HG02884 (cell line): ENCODE data around the gene SLC38A9.
"Not testable (repeated sequence)": the region's sequence is repeated elsewhere in the genome, so short reads cannot be mapped to it uniquely, and the experiment has no call there.

ENCODE experiments used
- ATAC-seq: cut with Tn5 transposase; IDR thresholded peaks from one replicate; pipeline ENCODE4 v1.9.1; 2021; ENCODE audit warnings: mild to moderate bottlenecking, moderate library complexity; ENCODE audit not compliant: unreplicated experiment

The SLC38A9 gene

DNA sequence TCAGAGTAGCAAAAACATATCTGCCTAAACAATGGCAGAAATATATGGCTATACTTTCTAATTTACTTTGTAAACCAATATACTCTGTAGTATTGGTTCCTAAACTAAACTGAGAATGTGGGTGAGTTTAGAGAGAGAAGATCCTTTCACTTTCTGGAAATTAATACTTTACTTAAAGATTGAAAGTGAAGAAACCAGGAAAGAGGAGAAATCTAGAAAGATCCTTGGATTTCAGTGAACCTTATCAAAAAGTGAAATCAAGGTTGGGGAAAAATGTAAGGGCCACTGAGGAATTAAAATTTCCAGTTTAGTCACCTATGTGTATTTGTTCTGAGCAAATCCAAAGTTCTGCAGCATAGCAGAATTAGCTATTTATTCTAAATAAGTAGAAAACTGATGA is 5.9 kb downstream of the SLC38A9 start:
- no peak for ATAC-seq

- no peak for ATAC-seq
Observed at GRCh38 chr5:55702598-55703345, 9.4 kb downstream of the SLC38A9 start.

GRCh38 chr5:55701462-55702103 is 10.5 kb downstream of the SLC38A9 start:
- ATAC-seq = no peak

DNA sequence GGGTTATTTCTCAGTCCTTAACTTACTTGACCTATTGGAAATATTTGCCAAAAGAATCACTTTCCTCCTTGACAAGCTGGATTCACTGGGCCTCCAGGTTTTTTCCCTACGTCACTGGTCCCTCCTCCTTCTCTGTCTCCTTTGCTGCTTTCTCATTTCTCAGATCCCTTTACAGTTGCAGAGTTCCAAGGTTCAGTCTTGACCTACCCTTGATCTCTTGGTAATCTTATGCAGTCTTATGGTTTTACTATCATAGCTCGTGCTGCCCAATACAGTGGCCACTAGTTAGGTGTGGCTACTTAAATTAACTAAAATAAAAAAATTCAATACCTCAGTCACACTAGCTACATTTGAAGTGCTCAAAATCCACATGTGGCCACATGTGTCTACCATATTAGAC is 11.4 kb downstream of the SLC38A9 start:
- no peak for ATAC-seq

GRCh38 chr5:55699041-55699688 is 13.0 kb downstream of the SLC38A9 start:
- ATAC-seq = peak; percentile 58

DNA sequence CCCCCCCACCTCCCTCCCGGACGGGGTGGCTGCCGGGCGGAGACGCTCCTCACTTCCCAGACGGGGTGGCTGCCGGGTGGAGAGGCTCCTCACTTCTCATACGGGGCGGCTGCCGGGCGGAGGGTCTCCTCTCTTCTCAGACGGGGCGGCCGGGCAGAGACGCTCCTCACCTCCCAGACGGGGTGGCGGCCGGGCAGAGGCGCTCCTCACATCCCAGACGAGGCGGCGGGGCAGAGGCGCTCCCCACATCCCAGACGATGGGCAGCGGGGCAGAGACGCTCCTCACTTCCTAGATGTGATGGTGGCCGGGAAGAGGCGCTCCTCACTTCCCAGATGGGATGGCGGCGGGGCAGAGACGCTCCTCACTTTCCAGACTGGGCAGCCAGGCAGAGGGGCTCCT is 15.4 kb downstream of the SLC38A9 start:
- ATAC-seq = not testable (repeated sequence)

DNA sequence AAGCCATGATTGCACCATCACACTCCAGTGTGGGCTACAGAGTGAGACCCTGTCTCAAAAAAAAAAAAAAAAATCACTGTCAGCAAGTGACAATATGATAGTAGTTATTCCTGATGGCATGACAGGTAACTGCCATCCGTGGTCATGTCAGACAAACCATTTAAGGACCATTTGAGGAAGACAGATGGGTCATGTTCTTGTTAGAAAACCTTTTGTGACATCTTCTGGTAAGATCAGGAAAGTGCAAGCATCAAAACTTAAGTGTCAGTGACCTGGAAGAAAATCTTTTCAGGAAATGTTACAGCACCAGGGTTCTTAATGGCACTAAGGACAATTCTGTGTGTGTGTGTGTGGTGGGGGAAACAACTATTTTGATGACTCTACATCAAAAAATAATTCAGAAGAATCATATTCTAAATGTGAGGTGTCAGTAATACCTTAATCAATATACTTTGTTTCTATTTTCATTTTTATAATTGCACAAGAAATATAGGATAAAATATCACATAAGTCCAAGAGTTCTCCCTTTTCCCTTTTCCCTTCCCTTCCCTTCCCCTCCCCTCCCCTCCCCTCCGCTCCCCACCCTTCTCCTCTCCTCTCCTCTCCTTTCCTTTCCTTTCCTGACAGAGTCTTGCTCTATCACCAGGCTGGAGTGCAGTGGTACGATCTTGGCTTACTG is 17.8 kb downstream of the SLC38A9 start:
- no peak for ATAC-seq

- no peak for ATAC-seq
Observed at GRCh38 chr5:55692509-55692908, 19.6 kb downstream of the SLC38A9 start.

DNA sequence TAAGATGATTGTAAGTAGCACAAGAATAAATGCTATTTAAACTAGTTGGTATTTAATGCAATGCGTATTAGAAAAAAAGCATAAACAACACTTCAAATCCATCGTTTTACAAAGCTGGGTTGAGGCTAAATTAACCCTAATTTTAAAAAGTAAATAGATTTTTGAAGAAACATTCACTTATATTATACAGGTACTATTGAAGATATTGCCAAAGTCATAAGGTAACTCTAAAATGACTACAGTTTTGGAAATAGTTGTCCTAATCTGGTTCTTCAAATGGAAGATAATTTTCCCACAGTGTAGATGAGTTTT is 20.1 kb downstream of the SLC38A9 start:
- no peak for ATAC-seq

DNA sequence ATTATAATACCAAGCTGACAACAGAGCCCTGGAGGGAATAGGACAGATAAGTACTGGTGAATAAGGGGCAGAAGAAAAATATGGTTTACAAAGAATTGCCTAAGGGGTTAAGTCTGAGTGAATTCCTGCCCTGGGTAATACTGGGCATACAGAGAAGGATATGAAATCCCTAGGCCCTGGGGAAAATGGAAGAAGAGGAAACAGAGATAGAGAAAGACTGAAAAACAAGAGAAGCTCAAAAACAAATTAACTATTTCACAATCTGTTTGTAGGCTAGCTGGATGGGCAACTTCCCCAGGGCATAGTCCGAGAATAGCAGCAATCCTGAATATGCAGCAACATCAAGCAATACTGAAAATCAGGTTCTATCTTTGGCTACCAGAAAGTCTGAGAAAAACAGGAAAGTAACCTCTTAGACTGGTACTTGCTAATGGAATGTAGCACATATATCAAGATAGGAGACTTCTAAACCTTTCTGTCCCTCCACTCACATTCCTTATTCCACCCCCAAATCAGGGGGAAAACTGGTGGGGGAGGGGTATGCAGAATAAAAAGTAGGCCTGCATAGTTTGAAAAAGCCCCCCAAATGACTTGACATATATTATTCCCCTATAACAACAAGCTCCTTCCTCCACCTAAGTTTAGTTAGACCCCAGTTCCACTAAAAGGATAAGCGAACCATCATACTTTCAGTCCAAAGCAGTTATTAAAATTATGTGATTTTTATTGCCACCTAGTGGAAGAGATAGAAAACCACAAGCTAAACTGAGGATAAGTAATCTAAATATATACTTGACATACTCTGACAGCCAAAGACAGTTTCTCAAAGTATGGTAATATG is 20.6 kb downstream of the SLC38A9 start:
- no peak for ATAC-seq

DNA sequence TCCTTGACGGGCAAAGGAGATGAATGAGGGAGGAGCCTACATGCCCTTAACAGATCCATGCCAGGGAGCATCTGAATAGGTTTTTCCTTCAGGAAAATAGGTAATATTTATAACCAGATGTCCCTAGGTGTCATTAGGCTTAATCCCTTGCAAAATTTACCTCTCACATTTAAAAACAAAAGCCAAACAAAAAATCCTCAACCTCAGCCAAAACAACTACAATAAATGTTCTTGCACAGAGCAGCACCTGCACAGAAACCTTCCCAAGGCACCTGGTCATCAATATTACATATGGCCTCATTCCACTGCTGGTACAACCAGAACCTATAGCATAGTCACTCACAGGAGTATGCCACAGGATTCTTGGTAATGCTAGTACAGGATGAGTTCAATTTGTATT is 30.1 kb downstream of the SLC38A9 start:
- ATAC-seq = no peak

- no peak for ATAC-seq
Observed at GRCh38 chr5:55681301-55681700, 30.8 kb downstream of the SLC38A9 start.

DNA sequence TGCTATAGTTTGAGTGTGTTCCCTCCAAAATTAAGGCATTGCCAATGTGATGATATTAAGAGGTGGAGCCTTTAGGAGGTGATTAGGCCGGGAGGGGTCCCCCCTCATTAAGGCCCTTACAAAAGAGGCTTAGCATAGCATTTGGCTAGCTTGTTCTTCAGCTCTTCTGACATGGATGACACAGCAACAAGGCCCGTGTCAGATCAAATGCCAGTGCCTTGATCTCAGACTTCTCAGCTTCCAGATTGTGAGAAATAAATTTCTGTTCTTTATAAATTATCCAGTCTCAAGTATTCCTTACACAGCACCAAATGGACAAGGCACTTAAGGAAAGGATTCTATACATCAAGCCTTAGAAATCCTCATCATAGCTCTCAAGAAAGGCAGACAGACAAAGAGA is 31.8 kb downstream of the SLC38A9 start:
- ATAC-seq = no peak

DNA sequence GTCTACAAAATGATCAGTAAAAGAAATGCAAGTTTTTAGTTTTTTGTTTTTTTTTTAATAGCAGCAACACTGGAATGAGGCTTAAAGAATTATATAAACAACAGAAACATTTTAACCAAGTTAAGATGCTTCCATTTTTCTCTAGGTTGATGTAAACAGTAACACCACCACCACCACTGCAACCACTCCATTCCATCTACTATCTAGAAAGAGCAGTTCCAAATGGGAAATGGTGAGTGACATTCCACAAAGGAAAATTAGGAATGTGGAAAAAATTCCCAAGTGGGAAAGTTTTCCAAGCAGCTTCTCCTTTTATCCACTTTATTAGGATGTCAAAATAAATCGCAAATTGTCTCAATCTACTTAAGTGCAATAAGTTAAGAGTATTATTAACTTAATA is 32.6 kb downstream of the SLC38A9 start:
- ATAC-seq = no peak

- no peak for ATAC-seq
Observed at GRCh38 chr5:55675119-55675518, 37.0 kb downstream of the SLC38A9 start.

DNA sequence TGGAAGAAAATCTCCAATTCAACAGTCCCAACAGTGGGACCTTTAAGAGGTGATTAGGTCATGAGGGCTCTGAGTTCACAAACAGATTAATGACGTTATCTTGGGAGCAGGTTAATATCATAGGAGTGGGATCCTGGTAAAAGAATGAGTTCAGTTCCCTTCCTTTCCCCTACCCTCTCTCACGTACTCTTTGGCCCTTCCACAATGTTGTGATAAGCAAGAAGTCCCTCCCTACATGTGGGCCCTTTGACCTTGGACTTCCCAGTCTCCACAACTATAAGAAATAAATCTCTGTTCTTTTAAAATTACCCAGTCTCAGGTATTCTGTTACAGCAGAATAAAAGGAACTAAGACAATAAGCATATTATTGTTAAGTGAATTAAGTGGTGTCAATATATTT is 37.8 kb downstream of the SLC38A9 start:
- ATAC-seq = no peak

DNA sequence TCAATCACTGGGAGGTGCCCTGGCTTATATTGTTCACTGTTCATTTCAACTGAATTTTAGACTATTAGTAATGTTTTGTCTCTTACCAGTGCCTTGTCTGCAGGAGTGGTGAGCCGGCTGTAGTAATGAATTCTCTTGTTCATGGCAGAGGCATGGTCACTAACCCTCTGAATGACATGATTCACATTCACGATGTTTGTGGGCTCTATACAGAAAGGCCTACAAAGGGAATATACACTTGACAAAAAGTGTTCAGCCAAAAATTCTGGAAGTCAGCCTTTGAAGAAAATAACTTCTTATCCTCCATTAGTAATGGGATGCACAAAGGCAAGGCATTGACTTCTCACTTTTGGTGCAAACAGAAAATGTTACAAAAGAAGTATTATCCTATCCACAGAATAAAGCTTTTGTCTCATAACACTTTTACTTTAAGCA is 39.6 kb downstream of the SLC38A9 start:
- no peak for ATAC-seq

DNA sequence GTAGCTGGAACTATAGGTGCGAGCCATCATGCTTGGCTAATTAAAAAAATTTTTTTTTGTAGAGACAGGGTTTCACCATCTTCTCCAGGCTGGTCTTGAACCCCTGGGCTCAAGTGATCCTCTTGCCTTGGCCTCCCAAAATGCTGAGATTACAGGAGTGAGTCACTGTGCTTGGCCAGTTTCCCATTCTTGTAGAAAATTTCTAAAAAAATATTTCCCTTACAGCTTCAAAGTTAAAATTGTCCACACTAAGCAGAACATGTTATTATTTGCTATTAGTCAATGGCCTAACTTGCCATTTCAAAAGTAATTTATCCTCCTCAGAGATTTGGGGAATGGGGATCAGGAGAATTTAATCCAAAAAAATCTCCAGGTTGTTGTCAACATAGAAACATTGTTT is 40.1 kb downstream of the SLC38A9 start:
- ATAC-seq = no peak

DNA sequence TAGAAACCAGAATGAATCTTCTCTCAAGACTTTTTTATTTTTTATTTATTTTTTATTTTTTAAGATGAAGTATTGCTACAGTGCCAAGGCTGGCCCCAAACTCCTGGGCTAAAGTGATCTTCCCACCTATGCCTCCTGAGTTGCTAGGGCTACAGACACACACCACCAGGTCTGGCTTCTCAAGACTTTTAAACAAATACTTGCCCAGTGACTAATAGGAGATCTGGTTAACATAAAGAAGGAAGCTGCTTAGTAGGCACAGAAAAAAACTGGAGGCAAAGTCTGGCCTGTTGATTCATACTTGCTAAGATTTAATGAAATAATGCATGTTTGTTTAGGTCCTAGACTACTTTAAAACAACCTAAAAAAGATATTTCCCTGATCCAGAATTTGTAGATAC is 43.8 kb downstream of the SLC38A9 start:
- ATAC-seq = no peak

GRCh38 chr5:55667938-55668337 is 44.2 kb downstream of the SLC38A9 start:
- no peak for ATAC-seq

GRCh38 chr5:55665065-55665464 is 47.1 kb downstream of the SLC38A9 start:
- ATAC-seq = no peak
